K562 (cell line): ENCODE data around the gene APOBEC3C.

ENCODE experiments used
- ATF6 ChIP-seq: sonication (generic); formaldehyde crosslinking; IDR thresholded peaks from 2 replicates; pipeline ENCODE4 v1.4.0; 2020; ENCODE audit warnings: mild to moderate bottlenecking, missing genetic modification reagents
- CTCF ChIP-seq, 3 experiments: IDR thresholded peaks in 2 of 3; conservative IDR thresholded peaks in 1 of 3; 2 replicates each; pipeline ENCODE4 v1.5.1; 2011 to 2012; ENCODE audit warnings: low read length in 3 of 3, mild to moderate bottlenecking in 3 of 3, control low read depth in 2 of 3, improper control_type of control experiment in 1 of 3, inconsistent platforms in 1 of 3, low read depth in 1 of 3, mixed read lengths in 1 of 3, moderate library complexity in 1 of 3; ENCODE audit not compliant: insufficient read depth in 2 of 3
- FOS ChIP-seq: IDR thresholded peaks from 3 replicates; pipeline ENCODE4 v1.6.1; 2011; ENCODE audit not compliant: insufficient read length; ENCODE audit errors: extremely low read depth
- KLF16 ChIP-seq: IDR thresholded peaks from 2 replicates; pipeline ENCODE4 v1.6.1; 2016; ENCODE audit warnings: antibody characterized with exemption
- POLR2A ChIP-seq: fragments of 450-650 bp; conservative IDR thresholded peaks from 2 replicates; pipeline ENCODE4 v1.6.1; 2016
- REST ChIP-seq, 2 experiments: fragments of 450-650 bp; formaldehyde crosslinking in 1 of 2; IDR thresholded peaks; 2 replicates each; pipeline versions ENCODE4 v1.4.0 to v1.6.1; 2014 to 2020; ENCODE audit warnings: mild to moderate bottlenecking in 2 of 2, borderline replicate concordance in 1 of 2, low read depth in 1 of 2
- SIN3A ChIP-seq, 2 experiments: fragments of 150-350 bp in 1 of 2; IDR thresholded peaks; 2 replicates each; pipeline ENCODE4 v1.6.1; 2011 to 2016; ENCODE audit warnings: borderline replicate concordance in 2 of 2, low read depth in 2 of 2, low read length in 2 of 2, mild to moderate bottlenecking in 2 of 2, moderate library complexity in 2 of 2; ENCODE audit not compliant: control insufficient read depth in 1 of 2
- TARDBP ChIP-seq: fragments of 450-650 bp; IDR thresholded peaks from 2 replicates; pipeline ENCODE4 v1.6.1; 2016
- ZNF121 ChIP-seq: sonication (generic); formaldehyde crosslinking; conservative IDR thresholded peaks from 2 replicates; pipeline ENCODE4 v1.8.0; 2022; ENCODE audit warnings: missing genetic modification reagents
- ZNF318 ChIP-seq, 2 experiments: fragments of 450-650 bp; IDR thresholded peaks; 2 replicates each; pipeline ENCODE4 v1.6.1; 2016; ENCODE audit warnings: mild to moderate bottlenecking in 2 of 2, borderline replicate concordance in 1 of 2, low read depth in 1 of 2, moderate library complexity in 1 of 2
- TF ChIP-seq, protein P1 (sequence below): sonication (generic); formaldehyde crosslinking; IDR thresholded peaks from 2 replicates; pipeline ENCODE4 v1.8.0; 2022; ENCODE audit warnings: mild to moderate bottlenecking, low read depth, missing genetic modification reagents

GRCh38 chr22:38970551-38970950 lies 43.5 kb upstream of the APOBEC3C start:
- TF ChIP-seq FOS (no peak), ZNF318 (IDR thresholded peaks at IDR 0.05; ENCODE audit: borderline replicate concordance in 1 of 2, low read depth in 1 of 2) (no peak), CTCF (IDR thresholded peaks at IDR 0.05 in 2 of 3, conservative IDR thresholded peaks at IDR 0.05 in 1 of 3; ENCODE audit: insufficient read depth in 2 of 3, low read depth in 1 of 3, low read length in 3 of 3) (no peak), POLR2A (no peak), ZNF121 (CRISPR knock-in tag) (no peak), ATF6 (no peak), REST (IDR thresholded peaks at IDR 0.05; ENCODE audit: borderline replicate concordance) (no peak), REST (CRISPR knock-in tag; IDR thresholded peaks at IDR 0.05; ENCODE audit: low read depth) (no peak), SIN3A (IDR thresholded peaks at IDR 0.05; ENCODE audit: borderline replicate concordance in 2 of 2, control insufficient read depth in 1 of 2, low read depth in 2 of 2, low read length in 2 of 2) (no peak), TARDBP (no peak), KLF16 (no peak)
- TF ChIP-seq, protein P1, sequence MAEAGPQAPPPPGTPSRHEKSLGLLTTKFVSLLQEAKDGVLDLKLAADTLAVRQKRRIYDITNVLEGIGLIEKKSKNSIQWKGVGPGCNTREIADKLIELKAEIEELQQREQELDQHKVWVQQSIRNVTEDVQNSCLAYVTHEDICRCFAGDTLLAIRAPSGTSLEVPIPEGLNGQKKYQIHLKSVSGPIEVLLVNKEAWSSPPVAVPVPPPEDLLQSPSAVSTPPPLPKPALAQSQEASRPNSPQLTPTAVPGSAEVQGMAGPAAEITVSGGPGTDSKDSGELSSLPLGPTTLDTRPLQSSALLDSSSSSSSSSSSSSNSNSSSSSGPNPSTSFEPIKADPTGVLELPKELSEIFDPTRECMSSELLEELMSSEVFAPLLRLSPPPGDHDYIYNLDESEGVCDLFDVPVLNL (CRISPR knock-in tag): no peak
